ENCODE results near the gene NLGN1. TPM values are rescaled to one million over a fixed set of nuclear protein-coding genes. Genes with fewer than 3 reads are reported as not detected.

NLGN1 gene
- total and polyA plus RNA-seq, 9 of the 15 experiments (the other 6 are each of a cell fraction or from before 2014, with no cell fraction given), result under 0.01 to 0.01 TPM; not detected in 7

- 0 out of 2 replicates have a peak, but pooled peaks have one; percentile 11 for TF ChIP-seq C11orf30 (IDR thresholded peaks at IDR 0.05; ENCODE audit: low read depth)
- TF ChIP-seq, protein P1, sequence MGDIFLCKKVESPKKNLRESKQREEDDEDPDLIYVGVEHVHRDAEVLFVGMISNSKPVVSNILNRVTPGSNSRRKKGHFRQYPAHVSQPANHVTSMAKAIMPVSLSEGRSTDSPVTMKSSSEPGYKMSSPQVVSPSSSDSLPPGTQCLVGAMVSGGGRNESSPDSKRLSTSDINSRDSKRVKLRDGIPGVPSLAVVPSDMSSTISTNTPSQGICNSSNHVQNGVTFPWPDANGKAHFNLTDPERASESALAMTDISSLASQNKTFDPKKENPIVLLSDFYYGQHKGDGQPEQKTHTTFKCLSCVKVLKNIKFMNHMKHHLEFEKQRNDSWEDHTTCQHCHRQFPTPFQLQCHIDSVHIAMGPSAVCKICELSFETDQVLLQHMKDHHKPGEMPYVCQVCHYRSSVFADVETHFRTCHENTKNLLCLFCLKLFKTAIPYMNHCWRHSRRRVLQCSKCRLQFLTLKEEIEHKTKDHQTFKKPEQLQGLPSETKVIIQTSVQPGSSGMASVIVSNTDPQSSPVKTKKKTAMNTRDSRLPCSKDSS (IDR thresholded peaks at IDR 0.05; ENCODE audit: low read depth, partially characterized antibody), result no peak
- no peak for TF ChIP-seq BCOR (IDR thresholded peaks at IDR 0.05)
- TF ChIP-seq ZNF316 (IDR thresholded peaks at IDR 0.05), result peak; percentile 21; the same call in 1 of the 2 replicates
- TF ChIP-seq RBM22 (IDR thresholded peaks at IDR 0.05; ENCODE audit: low read depth, low read length, poor library complexity, severe bottlenecking), result no peak
Observed at GRCh38 chr3:174275336-174275735, 877.8 kb downstream of the NLGN1 start (continued).

DNA sequence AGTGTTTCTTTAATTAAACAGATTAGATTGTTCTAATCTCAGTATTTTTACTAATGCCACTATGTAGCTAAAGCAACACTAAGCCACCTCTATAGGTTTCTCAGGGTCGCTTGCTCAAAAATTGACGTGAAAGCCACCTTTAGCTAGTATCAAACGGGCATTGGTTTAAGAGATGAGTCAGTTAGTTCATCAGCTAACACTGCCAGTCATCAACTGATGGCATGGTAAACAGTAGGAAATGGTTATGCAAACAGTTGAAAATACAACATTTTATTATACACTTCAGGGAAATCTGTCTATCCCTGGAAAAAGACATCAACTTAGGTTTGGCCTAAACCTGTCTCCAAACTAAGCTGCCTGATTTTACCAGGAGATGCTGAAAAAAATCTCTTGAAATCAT, 879.3 kb downstream of the NLGN1 start:
- FAIRE-seq (no peak), DNase-seq (ENCODE audit: extremely low read depth in 1 of 4, low spot score in 3 of 4) (no peak), ATAC-seq (no peak)
- ChIA-PET CTCF (ENCODE audit: low intra/inter-chr PET ratio) (no interaction called here), POLR2A (no interaction called here)
- Histone ChIP-seq H3K9me1 (ENCODE audit: control insufficient read depth, insufficient read depth, low read length) (no peaks in the 10 kb centered on the region), H3K4me2 (ENCODE audit: insufficient read depth, low read length) (no peak overlapping the region), H2AFZ (ENCODE audit: low read depth, low read length) (no peak overlapping the region), H3K9me3 (replicated peaks; ENCODE audit: control insufficient read depth, insufficient read depth, low read depth, low read length) (no peaks in the 10 kb centered on the region), H3K4me3 (no peak overlapping the region), H4K20me1 (replicated peaks; ENCODE audit: control insufficient read depth, insufficient read depth, low read length) (no peaks in the 10 kb centered on the region), H3K27ac (ENCODE audit: extremely low read depth, low read depth, low read length) (no peak overlapping the region), H3K36me3 (ENCODE audit: control insufficient read depth, insufficient read depth, low read length) (no peaks in the 10 kb centered on the region), H3K9ac (ENCODE audit: insufficient read depth in 1 of 2, low read depth in 2 of 2, low read length in 2 of 2) (no peak overlapping the region), H3K27me3 (ENCODE audit: control insufficient read depth in 2 of 2, insufficient read depth in 2 of 2, low read length in 2 of 2) (no peaks in the 10 kb centered on the region), H3K79me2 (ENCODE audit: control insufficient read depth, insufficient read depth, low read length) (no peaks in the 10 kb centered on the region), H3K4me1 (replicated peaks in 1 of 2; ENCODE audit: control insufficient read depth in 2 of 2, insufficient read depth in 2 of 2, low read length in 2 of 2) (no peaks in the 10 kb centered on the region)
- TF ChIP-seq, protein P2, sequence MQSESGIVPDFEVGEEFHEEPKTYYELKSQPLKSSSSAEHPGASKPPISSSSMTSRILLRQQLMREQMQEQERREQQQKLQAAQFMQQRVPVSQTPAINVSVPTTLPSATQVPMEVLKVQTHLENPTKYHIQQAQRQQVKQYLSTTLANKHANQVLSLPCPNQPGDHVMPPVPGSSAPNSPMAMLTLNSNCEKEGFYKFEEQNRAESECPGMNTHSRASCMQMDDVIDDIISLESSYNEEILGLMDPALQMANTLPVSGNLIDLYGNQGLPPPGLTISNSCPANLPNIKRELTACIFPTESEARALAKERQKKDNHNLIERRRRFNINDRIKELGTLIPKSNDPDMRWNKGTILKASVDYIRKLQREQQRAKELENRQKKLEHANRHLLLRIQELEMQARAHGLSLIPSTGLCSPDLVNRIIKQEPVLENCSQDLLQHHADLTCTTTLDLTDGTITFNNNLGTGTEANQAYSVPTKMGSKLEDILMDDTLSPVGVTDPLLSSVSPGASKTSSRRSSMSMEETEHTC (IDR thresholded peaks at IDR 0.05), result no peak
- TF ChIP-seq KHSRP (IDR thresholded peaks at IDR 0.05) (no peak), MYBL2 (IDR thresholded peaks at IDR 0.05; ENCODE audit: low read depth) (no peak), MYBL2 (CRISPR knock-in tag; IDR thresholded peaks at IDR 0.05; ENCODE audit: borderline replicate concordance) (no peak), NCOA2 (IDR thresholded peaks at IDR 0.05; ENCODE audit: partially characterized antibody in 2 of 2) (no peak), GATAD2A (IDR thresholded peaks at IDR 0.05) (no peak), FOS (IDR thresholded peaks at IDR 0.05; ENCODE audit: extremely low read depth, insufficient read length) (no peak), HINFP (tag; conservative IDR thresholded peaks at IDR 0.05; ENCODE audit: low read depth) (no peak)
- in situ Hi-C loops (cut with MboI), result no loop called here
- no TSS peak for BruUV-seq (replicated peaks)
- intact Hi-C loops (cut with micrococcal nuclease), result no loop called here
- 0% methylated on average over 3 of the region's 3 CpGs for WGBS (ENCODE audit: insufficient coverage, low coverage, missing lambda C conversion rate)
